A172 (cell line): ENCODE measurements around the gene OXNAD1. TPM values are rescaled to one million over a fixed set of nuclear protein-coding genes. Genes with fewer than 3 reads are reported as not detected.

ENCODE experiments used
- total RNA-seq: library from RNA; depleted of rRNA; stranded (reverse); fragments of >200 nt; shearing (Covaris generic); gene quantifications from 2 replicates; pipeline ENCODE4 v1.2.3, GENCODE V29; 2014; rRNA removed

Gene OXNAD1
- total RNA-seq, 1 experiment from 2014 or later: 17.5 TPM

Other genes with a start within 250 kb of the OXNAD1 start
- gene GALNT15, start 90.5 kb upstream of the OXNAD1 start, total RNA-seq: not detected in 2 replicates
- gene DPH3, start 269 bp upstream of the OXNAD1 start, total RNA-seq: 21.3 and 23.5 TPM in 2 replicates
- gene RFTN1, start 248.5 kb downstream of the OXNAD1 start, total RNA-seq: 46.1 and 52.1 TPM in 2 replicates